K562 (cell line): ENCODE results near the gene SERPINB4. TPM values are rescaled to one million over a fixed set of nuclear protein-coding genes. Genes with fewer than 3 reads are reported as not detected.

Source experiments
- ATAC-seq: fragments of 200-7000 bp; cut with Tn5 transposase; 3 replicates; pipeline ENCODE4 v1.9.1; 2020; ENCODE audit warnings: moderate library complexity
- BruUV-seq: library from RNA; stranded (reverse); fragments of 400-500 nt; replicated peaks from 2 replicates; lab custom pipeline; 2021; lab: Mats Ljungman, UMichigan
- CTCF ChIA-PET: fragments of 300-600 bp; formaldehyde crosslinking; extraction: SDS; loops from one replicate; lab custom pipeline; 2021; ENCODE audit warnings: low intra/inter-chr PET ratio; lab: Yijun Ruan, JAX
- POLR2A ChIA-PET: fragments of 300-600, 350-650 bp; sonication (Branson Sonifier 250); formaldehyde crosslinking; extraction: SDS; loops from one replicate; lab custom pipeline; 2021; ENCODE audit warnings: antibody characterized with exemption, inconsistent platforms; lab: Yijun Ruan, JAX
- DNase-seq, 4 experiments: peaks; one replicate each; pipeline versions ENCODE4 v3.0.0 to v3.0.0-alpha.2; 2011 to 2018; ENCODE audit warnings: low spot score in 3 of 4, mixed read lengths in 3 of 4; ENCODE audit errors: extremely low read depth in 1 of 4
- FAIRE-seq: peaks from 2 replicates; lab custom pipeline; 2011; peaks lifted over from hg19 to GRCh38; lab: Jason Lieb, UNC
- H2AFZ ChIP-seq: 2 replicates; pipeline ENCODE4 v1.6.0; 2011; ENCODE audit warnings: low read depth, low read length, control low read depth, inconsistent platforms
- H3K27ac ChIP-seq: fragments of 200-600 bp; 3 replicates; pipeline ENCODE4 v1.8.0; 2011; ENCODE audit warnings: low read depth, mild to moderate bottlenecking, control low read depth, inconsistent platforms, low read length, moderate library complexity, mixed read lengths; ENCODE audit errors: extremely low read depth
- H3K27me3 ChIP-seq, 2 experiments: fragments of 300-600 bp in 1 of 2; 2 replicates in 1 of 2; 3 replicates in 1 of 2; pipeline versions ENCODE4 v1.6.0 to v1.8.0; 2011; ENCODE audit warnings: inconsistent platforms in 2 of 2, low read length in 2 of 2, mild to moderate bottlenecking in 1 of 2, mixed read lengths in 1 of 2, moderate library complexity in 1 of 2; ENCODE audit not compliant: control insufficient read depth in 2 of 2, insufficient read depth in 2 of 2
- H3K36me3 ChIP-seq: fragments of 300-600 bp; 3 replicates; pipeline ENCODE4 v1.8.0; 2011; ENCODE audit warnings: mild to moderate bottlenecking, low read length, inconsistent platforms; ENCODE audit not compliant: control insufficient read depth, insufficient read depth
- H3K4me1 ChIP-seq, 2 experiments: fragments of 200-600 bp in 1 of 2; replicated peaks in 1 of 2; 2 replicates in 1 of 2; 3 replicates in 1 of 2; pipeline versions ENCODE4 v1.5.1 to v1.8.0; 2011; ENCODE audit warnings: inconsistent platforms in 2 of 2, low read length in 2 of 2, mild to moderate bottlenecking in 1 of 2, mixed read lengths in 1 of 2, moderate library complexity in 1 of 2; ENCODE audit not compliant: control insufficient read depth in 2 of 2, insufficient read depth in 2 of 2
- H3K4me2 ChIP-seq: 2 replicates; pipeline ENCODE4 v1.6.1; 2011; ENCODE audit warnings: low read length, control low read depth, inconsistent platforms, mixed read lengths; ENCODE audit not compliant: insufficient read depth
- H3K4me3 ChIP-seq: fragments of 200-600 bp; sonication (generic), shearing (Covaris generic); 2 replicates; pipeline ENCODE4 v1.5.1; 2016; ENCODE audit warnings: control low read depth, inconsistent platforms
- H3K79me2 ChIP-seq: fragments of 200-600 bp; 3 replicates; pipeline ENCODE4 v1.8.0; 2011; ENCODE audit warnings: low read length, inconsistent platforms; ENCODE audit not compliant: control insufficient read depth, insufficient read depth
- H3K9ac ChIP-seq, 2 experiments: 2 replicates each; pipeline versions ENCODE4 v1.6.0 to v1.6.1; 2011; ENCODE audit warnings: low read depth in 2 of 2, low read length in 2 of 2, control low read depth in 1 of 2, inconsistent platforms in 1 of 2, mild to moderate bottlenecking in 1 of 2, mixed read lengths in 1 of 2; ENCODE audit not compliant: insufficient read depth in 1 of 2
- H3K9me1 ChIP-seq: one replicate; pipeline ENCODE4 v1.6.0; 2011; ENCODE audit warnings: inconsistent platforms, mild to moderate bottlenecking, low read length, moderate library complexity; ENCODE audit not compliant: control insufficient read depth, insufficient read depth
- H3K9me3 ChIP-seq: replicated peaks from 2 replicates; pipeline ENCODE4 v1.5.1; 2011; ENCODE audit warnings: low read depth, low read length, inconsistent platforms; ENCODE audit not compliant: control insufficient read depth, insufficient read depth
- H4K20me1 ChIP-seq: replicated peaks from 2 replicates; pipeline ENCODE4 v1.6.1; 2011; ENCODE audit warnings: low read length, inconsistent platforms, mixed read lengths; ENCODE audit not compliant: control insufficient read depth, insufficient read depth
- CBX5 ChIP-seq: IDR thresholded peaks from 2 replicates; pipeline ENCODE4 v1.6.1; 2014; ENCODE audit warnings: low read depth, borderline replicate concordance
- E2F6 ChIP-seq, 2 experiments: IDR thresholded peaks; 2 replicates each; pipeline ENCODE4 v1.6.1; 2011; ENCODE audit warnings: borderline replicate concordance in 1 of 2, control low read depth in 1 of 2, low read depth in 1 of 2, low read length in 1 of 2, mild to moderate bottlenecking in 1 of 2, mixed read lengths in 1 of 2, moderate library complexity in 1 of 2; ENCODE audit not compliant: insufficient read depth in 1 of 2, insufficient read length in 1 of 2, poor library complexity in 1 of 2, severe bottlenecking in 1 of 2; ENCODE audit errors: extremely low read depth in 1 of 2
- ELF2 ChIP-seq: fragments of 250-450 bp; sonication (Bioruptor Pico); IDR thresholded peaks from 2 replicates; pipeline ENCODE4 v1.5.0; 2021; ENCODE audit warnings: mild to moderate bottlenecking
- MAZ ChIP-seq, 2 experiments: fragments of 450-650 bp in 1 of 2; sonication (generic) in 1 of 2; formaldehyde crosslinking; IDR thresholded peaks in 1 of 2; conservative IDR thresholded peaks in 1 of 2; 2 replicates each; pipeline versions ENCODE4 v1.4.0 to v1.5.0; 2020; ENCODE audit warnings: mild to moderate bottlenecking in 1 of 2, missing genetic modification reagents in 1 of 2
- MLLT1 ChIP-seq, 2 experiments: fragments of 450-650 bp; IDR thresholded peaks; 2 replicates each; pipeline ENCODE4 v1.6.1; 2016
- MTA1 ChIP-seq: fragments of 450-650 bp; IDR thresholded peaks from 2 replicates; pipeline ENCODE4 v1.6.1; 2017; ENCODE audit warnings: borderline replicate concordance
- NCOA4 ChIP-seq: fragments of 450-650 bp; IDR thresholded peaks from 2 replicates; pipeline ENCODE4 v1.6.1; 2018; ENCODE audit warnings: mild to moderate bottlenecking; ENCODE audit not compliant: partially characterized antibody
- TGIF2 ChIP-seq: sonication (generic); formaldehyde crosslinking; IDR thresholded peaks from 2 replicates; pipeline ENCODE4 v1.8.1; 2022; ENCODE audit warnings: mild to moderate bottlenecking, missing genetic modification reagents, moderate library complexity
- XRCC5 ChIP-seq: fragments of 200-400 bp; formaldehyde crosslinking; IDR thresholded peaks from 2 replicates; pipeline ENCODE4 v1.6.1; 2017; ENCODE audit warnings: low read depth, mild to moderate bottlenecking, low read length
- ZBTB40 ChIP-seq, 2 experiments: fragments of 450-650 bp in 1 of 2; sonication (generic) in 1 of 2; formaldehyde crosslinking in 1 of 2; IDR thresholded peaks; 2 replicates each; pipeline versions ENCODE4 v1.7.1 to v1.9.0; 2016 to 2022; ENCODE audit warnings: inconsistent platforms in 1 of 2, mild to moderate bottlenecking in 1 of 2, missing genetic modification reagents in 1 of 2
- ZNF239 ChIP-seq: fragments of 250-450 bp; sonication (Bioruptor Pico); IDR thresholded peaks from 2 replicates; pipeline ENCODE4 v1.4.0; 2020; ENCODE audit warnings: mild to moderate bottlenecking
- WGBS: fragments of 100-300 bp; shearing (Covaris generic); methylation state at CpG from one replicate; pipeline ENCODE4 v1.1.6; 2016; ENCODE audit warnings: low coverage, mixed read lengths; ENCODE audit not compliant: insufficient coverage; ENCODE audit errors: missing lambda C conversion rate; 5-methylcytosine and 5-hydroxymethylcytosine counted together
- in situ Hi-C: fragments of 300-500 bp; cut with MboI; formaldehyde crosslinking; loops from 4 replicates; pipeline ENCODE4 v1.15.0; 2018; ENCODE audit warnings: inconsistent platforms, mixed read lengths
- intact Hi-C: fragments of 100-400 bp; cut with micrococcal nuclease; formaldehyde crosslinking; loops from 2 replicates; pipeline ENCODE4 v1.14.2; 2022
- polyA plus RNA-seq, 8 experiments: library from polyadenylated mRNA; depleted of rRNA in 4 of 8; stranded (reverse) in 5 of 8; unstranded in 3 of 8; fragments of >200 nt; fragmentation: Nextera tagmentation in 2 of 8; fragmentation: Illumina TruSeq in 1 of 8; extraction: Ambion mirVana in 2 of 8; extraction: Trizol in 1 of 8; gene quantifications; 2 replicates each; pipeline versions ENCODE4 v1.2.1 to v1.2.3, GENCODE V29; 2011 to 2014; ENCODE audit warnings: inconsistent platforms in 1 of 8, missing spikeins in 1 of 8
- total RNA-seq, 7 experiments: library from RNA; depleted of rRNA in 6 of 7; stranded (reverse); fragments of >200 nt in 6 of 7; fragmentation: Illumina TruSeq in 2 of 7; extraction: Trizol in 2 of 7; gene quantifications; 2 replicates each; pipeline versions ENCODE4 v1.2.1 to v1.2.3, GENCODE V29; 2011 to 2021; ENCODE audit warnings: low replicate concordance in 1 of 7

The SERPINB4 gene
- total and polyA plus RNA-seq, 9 of the 15 experiments (the other 6 are each of a cell fraction or from before 2014, with no cell fraction given) = not detected

DNA sequence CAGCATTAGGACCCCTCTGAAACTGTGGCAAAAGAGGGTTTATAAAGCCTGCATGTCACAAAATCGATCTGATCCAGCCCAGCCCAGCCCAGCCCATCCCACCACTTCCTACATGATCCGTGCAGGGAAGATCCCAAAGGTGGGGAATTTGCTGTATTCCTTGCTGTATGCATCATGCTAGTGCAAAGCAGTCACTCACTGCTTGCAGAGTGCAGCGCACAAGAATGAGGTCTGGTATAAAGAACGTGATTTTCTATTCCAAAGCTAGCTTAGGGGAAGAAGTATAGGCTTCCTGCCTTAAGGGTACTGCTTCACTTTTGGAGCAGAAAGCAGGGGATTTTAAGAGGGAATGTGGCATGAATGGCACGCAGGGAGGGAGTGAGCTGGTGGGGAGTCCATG is 39.8 kb upstream of the SERPINB4 start:
- Histone ChIP-seq H3K27ac (no peak overlapping the region), H2AFZ (no peak overlapping the region), H3K4me3 (no peak overlapping the region), H3K27me3 (no peaks in the 10 kb centered on the region), H3K9me1 (no peaks in the 10 kb centered on the region), H3K9me3 (no peaks in the 10 kb centered on the region), H3K79me2 (no peaks in the 10 kb centered on the region), H4K20me1 (no peaks in the 10 kb centered on the region), H3K4me1 (no peaks in the 10 kb centered on the region), H3K36me3 (no peaks in the 10 kb centered on the region), H3K9ac (no peak overlapping the region), H3K4me2 (no peak overlapping the region)
- no TSS peak for BruUV-seq
- intact Hi-C loops (no loop called here), in situ Hi-C loops (no loop called here)
- ATAC-seq (no peak), DNase-seq (no peak), FAIRE-seq (no peak)
- ChIA-PET CTCF (no interaction called here), POLR2A (no interaction called here)
- WGBS = 2% methylated on average over 5 of the region's 5 CpGs
- TF ChIP-seq ELF2 (no peak), MAZ (CRISPR knock-in tag; conservative IDR thresholded peaks at IDR 0.05 in 1 of 2, IDR thresholded peaks at IDR 0.05 in 1 of 2) (no peak), E2F6 (IDR thresholded peaks at IDR 0.05; ENCODE audit: borderline replicate concordance in 1 of 2, extremely low read depth in 1 of 2, insufficient read depth in 1 of 2, insufficient read length in 1 of 2, low read depth in 1 of 2, low read length in 1 of 2, poor library complexity in 1 of 2, severe bottlenecking in 1 of 2) (no peak), TGIF2 (no peak), MTA1 (no peak), ZBTB40 (IDR thresholded peaks at IDR 0.05) (no peak), ZBTB40 (CRISPR knock-in tag; IDR thresholded peaks at IDR 0.05) (no peak), NCOA4 (no peak), MLLT1 (IDR thresholded peaks at IDR 0.05) (no peak), ZNF239 (CRISPR knock-in tag) (no peak), XRCC5 (no peak), CBX5 (no peak)
